ENCODE results near the gene CPB2. TPM values are rescaled to one million over a fixed set of nuclear protein-coding genes. Genes with fewer than 3 reads are reported as not detected.

The CPB2 gene, protein sequence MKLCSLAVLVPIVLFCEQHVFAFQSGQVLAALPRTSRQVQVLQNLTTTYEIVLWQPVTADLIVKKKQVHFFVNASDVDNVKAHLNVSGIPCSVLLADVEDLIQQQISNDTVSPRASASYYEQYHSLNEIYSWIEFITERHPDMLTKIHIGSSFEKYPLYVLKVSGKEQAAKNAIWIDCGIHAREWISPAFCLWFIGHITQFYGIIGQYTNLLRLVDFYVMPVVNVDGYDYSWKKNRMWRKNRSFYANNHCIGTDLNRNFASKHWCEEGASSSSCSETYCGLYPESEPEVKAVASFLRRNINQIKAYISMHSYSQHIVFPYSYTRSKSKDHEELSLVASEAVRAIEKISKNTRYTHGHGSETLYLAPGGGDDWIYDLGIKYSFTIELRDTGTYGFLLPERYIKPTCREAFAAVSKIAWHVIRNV
- total RNA-seq, result not detected in 2 replicates

DNA sequence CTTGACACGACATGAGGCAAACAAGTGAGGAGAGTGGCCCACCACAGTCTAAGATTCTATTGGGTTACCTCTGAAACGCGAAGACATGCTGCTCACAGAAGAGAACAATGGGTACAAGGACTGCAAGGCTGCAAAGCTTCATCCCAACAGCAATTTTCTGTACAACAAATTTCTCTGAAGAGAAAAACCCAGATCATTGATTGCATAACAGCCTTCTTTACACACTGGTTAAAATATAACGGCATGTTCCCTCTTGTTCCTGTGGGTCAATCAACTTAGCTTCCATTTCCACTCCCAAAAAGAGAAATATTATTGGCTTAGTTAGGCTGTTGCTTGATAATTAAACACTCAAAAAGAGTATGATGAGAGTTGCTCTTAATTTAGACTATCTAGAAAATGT is at the start of gene CPB2:
Gene CPB2 (minus strand): TSS at position 166 of the 400 bp plus-strand sequence. CDS start 24 bp downstream, at position 142.

DNA sequence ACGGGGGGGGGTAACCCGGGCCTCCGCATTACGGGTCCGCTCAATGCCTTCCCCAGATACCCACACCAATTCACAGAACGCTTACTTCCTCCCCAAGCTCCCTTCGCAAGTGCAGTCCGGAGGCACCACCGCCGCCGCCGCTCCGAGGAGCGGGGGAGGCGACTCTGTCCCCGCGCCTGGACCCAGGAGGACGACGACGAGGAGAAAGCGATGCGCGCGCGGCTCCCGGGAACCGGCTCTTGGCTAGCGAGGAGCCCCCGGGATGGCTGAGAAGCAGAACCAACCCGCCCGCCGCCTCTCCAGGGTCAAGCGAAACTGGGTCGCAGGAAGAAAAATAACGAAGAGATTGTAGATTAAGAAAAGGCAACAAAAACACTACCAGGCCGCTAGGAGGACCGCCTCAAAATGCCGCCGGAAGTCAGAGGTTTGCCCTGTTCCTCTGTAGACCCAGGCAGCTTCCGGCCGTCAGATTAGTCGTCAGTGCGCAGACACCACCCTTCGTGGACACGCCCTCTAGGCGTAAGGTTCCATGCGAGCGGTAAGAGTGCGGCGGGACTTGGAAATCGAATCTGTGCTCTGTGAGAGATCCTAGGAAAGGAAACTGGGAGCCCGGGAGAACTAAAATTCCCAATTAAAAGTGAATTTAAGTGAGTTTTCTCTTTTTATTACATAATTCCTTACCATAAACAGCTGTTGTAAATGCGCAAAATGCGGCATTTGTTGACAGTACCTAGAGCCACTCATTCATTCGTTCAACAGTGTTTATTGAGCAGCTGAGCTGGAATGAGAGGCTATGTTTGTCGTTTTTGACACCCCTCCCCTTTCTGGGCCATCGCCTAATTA is 52.3 kb downstream of the CPB2 start, which contains the start of gene ZC3H13:
Gene ZC3H13 (minus strand): TSS at position 428 of the 843 bp plus-strand sequence. CDS start 7,239 bp downstream, outside the sequence.

Other genes starting within 250 kb of the CPB2 start
- 15.1 and 17.5 TPM in 2 replicates for gene ZC3H13, start 52.3 kb downstream of the CPB2 start, total RNA-seq
- 4.8 and 43.2 TPM in 2 replicates for gene LCP1, start 77.1 kb upstream of the CPB2 start, total RNA-seq
- not detected in 2 replicates for gene LRRC63, start 106.9 kb upstream of the CPB2 start, total RNA-seq